HG02943 (cell line): ENCODE measurements around the gene MMP20.

Experiments used
- ATAC-seq: cut with Tn5 transposase; IDR thresholded peaks from one replicate; pipeline ENCODE4 v1.9.1; 2021; ENCODE audit warnings: mild to moderate bottlenecking, low read depth, moderate library complexity; ENCODE audit not compliant: unreplicated experiment

Gene MMP20

DNA sequence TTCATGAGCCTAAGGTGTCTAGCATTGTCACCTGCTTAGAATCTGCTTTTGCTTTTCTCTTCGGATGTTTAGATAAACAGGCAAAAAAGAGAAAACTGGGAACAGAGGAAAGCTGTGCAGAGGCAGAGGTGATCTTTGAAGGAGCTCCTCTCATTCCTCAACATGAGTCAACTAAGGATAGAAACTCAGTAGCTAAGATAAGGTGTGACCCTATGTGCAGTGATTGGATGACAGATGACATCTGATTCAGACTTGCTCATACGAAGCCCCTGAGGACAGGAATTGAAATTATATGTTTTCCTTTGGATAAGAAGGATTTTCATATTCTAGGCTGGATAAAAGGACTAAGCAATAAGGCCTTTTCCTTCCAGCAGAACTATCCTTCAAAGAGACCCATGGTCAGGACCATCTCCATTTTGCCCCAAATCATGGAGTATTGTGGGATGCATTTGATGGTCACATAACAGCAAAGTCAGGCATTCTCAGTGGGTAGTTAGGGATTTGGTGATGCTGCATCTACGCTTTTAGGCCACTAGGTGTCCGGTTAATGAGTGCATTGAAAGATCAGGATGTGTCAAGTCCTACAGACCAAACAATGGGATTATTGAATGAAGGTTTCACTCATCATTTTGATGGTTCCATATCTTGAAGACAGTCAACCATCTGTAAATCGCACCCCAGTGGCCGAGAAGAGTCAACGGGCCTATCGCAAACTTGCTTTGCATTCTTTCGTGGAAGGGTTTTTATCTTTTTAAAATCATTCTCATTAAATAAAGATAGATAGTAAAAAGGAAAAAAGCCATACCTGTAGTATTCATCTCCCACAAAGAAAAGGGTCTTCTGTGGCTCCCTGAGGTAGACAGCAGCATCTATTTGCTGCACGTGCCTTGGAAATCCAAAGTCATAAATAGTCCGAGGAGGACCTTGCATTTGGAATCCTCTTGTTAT, 32.2 kb downstream of the MMP20 start:
- no peak for ATAC-seq

- ATAC-seq = no peak
These were observed 33.0 kb downstream of the MMP20 start for GRCh38 chr11:102592131-102592530.

DNA sequence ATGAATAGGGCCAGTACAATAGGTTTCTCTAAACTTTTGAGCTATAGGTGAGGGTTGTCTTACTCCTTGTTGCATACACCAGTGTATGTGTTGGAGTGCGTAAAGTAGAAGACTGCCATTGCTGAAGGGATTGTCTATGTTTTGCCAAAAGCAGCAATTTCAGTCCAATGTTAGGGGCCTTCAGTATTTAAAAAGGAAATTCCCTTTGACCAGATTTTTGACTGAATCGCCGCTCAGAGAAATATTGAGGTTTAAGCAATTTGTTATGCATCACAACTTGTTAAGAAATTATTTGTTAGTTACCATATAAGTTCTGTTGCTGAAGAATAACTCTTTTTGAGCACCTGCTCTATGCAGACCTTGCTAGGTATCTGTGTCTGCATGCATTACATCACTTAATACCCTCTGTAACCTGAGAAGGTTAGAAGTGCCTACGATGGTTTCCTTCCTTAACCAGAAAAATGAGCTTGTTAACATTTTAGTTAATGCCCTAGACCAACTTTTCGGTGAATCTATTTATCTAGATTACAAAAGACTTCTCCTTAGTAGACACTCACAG, 33.9 kb downstream of the MMP20 start:
- no peak for ATAC-seq

DNA sequence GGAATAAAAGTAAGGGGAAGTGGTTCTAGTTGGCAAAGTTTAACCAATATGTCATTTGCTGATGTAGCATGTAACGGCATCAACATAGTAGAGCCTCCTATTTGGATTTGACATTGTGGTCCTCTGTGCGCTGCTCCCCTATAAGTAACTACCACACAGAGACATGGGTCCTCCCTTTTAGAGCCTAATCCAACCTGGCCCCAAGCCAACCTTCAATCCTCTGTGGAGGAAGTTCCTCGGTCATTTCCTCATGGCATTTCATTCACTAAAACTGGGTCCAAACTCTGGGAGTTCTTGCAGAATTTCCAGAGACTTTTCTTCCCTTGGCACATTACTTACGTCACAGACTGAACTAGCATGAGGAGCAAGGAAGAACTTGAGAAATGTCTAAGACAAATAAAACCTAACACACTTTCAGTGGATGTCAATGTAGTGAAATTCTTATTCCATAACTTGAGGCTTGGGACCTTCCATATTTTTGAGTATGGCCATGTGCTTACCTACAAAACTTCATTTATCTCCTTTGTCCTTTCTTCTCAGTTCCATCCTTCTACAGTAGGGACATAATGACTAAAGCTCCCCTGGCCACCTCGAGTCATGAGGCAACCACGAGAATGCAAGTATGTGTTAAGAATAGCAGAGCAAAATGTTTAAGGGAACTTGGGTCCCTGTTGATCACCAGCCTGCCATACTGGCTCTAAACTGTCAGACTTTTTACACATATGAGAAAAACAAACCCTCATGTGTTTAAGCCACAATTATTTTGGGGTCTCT, 34.7 kb downstream of the MMP20 start:
- ATAC-seq = no peak

GRCh38 chr11:102589047-102589459, 36.1 kb downstream of the MMP20 start:
- no peak for ATAC-seq

DNA sequence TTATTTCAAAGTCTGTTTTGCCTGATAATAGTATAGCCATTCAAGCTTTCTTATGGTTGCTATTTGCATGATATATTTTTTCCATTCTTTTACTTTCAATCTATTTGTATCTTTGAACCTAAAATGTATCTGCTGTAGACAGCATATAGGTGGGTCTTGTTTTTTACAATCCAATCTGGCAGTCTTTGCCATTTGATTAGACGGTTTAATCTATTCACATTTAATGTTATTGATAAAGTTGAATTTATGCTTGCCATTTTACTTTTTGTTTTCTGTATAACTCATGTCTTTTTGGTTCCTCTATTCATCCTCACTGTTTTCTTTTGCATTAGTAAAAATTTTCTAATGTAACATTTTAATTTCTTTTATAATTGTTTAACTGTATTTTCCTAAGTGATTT, 37.4 kb downstream of the MMP20 start:
- ATAC-seq = no peak

GRCh38 chr11:102583141-102583873, 41.8 kb downstream of the MMP20 start:
- no peak for ATAC-seq

- ATAC-seq = no peak
These were observed 43.0 kb downstream of the MMP20 start for GRCh38 chr11:102582140-102582539.

GRCh38 chr11:102581066-102581465, 44.1 kb downstream of the MMP20 start:
- ATAC-seq = no peak

DNA sequence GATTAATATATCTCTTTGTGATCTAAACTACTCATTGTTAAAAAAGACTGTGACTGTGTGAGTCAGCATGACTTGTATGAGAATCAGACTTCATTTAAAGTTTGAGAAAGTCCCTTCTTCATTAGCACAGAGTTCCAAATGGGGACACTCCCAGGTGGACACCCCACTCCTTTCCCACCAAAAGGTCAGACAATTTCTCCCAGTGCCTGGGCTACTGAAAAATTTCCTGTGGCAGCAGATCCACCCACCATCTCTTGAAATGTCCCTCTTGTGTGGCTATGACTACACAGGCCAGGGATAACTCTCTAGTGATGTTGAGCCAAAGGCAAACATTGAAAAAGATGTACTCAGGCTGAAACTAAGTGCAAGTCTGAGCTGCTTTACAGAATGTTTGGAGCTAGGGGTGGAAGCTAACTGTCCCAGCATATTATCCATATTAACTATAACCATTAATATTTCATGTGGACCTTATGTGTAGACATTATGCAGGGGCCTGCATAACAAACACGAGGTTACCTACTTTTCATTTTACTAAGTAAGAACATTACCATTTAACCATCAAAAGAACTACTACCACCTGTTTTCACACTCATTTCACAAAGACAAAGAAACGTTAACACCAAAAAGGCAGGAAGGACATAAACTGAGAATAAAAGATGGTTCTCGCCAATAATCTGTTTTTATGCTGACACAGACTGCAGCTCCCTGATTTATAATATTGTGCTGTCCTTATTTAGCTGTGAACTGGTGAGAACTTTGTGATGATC, 44.8 kb downstream of the MMP20 start:
- no peak for ATAC-seq

GRCh38 chr11:102577723-102578122, 47.4 kb downstream of the MMP20 start:
- ATAC-seq = no peak

- ATAC-seq = no peak
These were observed 48.0 kb downstream of the MMP20 start for GRCh38 chr11:102577182-102577581.

GRCh38 chr11:102576350-102576749, 48.8 kb downstream of the MMP20 start:
- no peak for ATAC-seq

DNA sequence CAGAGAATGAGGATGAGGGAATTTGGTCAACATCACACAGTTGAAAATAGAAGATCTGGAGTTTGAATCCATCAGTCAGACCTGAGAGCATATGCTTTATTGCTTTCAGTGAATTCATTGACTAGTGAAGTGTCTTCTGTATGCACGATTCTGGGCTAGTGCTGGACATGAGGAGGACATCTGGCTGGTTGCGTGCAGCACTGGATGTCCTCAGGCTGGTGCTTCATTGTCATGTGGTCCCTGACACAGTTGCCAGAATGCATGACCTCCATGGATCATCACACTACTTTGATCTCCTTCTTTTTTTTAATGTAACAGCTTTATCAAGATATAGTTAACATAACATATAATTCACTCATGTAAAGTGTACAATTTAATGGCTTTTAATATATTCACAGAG, 50.1 kb downstream of the MMP20 start:
- no peak for ATAC-seq

DNA sequence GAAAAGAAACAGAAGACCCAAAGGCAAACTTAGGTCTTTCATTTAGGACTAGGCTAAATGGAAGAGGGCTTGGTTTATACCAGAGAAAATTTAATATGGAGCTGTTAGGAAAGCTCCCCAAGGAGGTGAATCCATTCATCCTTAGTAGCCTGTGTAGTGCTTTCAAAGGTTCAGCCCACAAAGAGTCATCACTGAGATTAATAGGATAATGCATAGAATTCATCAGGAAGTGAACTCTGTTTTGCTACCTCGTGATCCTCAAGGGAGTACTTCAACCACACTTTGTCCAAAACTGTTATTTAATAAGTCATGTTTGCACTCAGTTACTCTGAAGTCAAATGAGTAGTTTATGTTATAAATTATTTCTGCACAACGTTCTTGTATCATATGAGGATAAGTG, 51.3 kb downstream of the MMP20 start:
- no peak for ATAC-seq

DNA sequence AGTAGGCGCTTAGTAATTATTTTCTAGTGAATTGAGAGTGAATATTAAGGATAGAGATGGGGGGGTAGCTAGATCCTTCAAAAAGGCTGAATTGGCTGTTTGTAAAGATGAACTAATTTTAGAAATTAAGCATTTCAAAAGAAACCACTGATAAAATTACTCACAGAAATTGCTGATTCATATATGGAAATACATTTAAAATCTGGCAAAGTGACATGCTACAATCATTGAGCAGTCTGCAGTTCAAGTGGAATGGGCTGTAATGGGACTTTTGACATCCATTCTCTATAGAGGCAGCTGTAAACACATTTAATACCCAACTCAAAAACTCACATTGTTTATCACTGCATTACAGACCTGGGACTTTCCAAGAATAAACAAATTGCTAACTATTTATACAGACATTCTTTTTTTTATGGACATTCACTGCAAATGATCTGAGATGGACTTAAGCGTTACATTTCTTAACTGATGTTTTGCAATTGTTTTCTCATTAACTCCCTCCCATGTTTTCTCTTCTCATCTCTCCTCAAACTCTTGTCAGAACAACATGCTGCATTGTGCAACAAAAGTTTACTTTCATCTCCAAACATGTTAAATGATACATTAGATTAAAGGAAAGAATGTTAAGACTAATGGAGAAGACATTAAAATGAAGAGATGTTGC, 52.4 kb downstream of the MMP20 start:
- ATAC-seq = no peak

- no peak for ATAC-seq
These were observed 56.3 kb downstream of the MMP20 start for GRCh38 chr11:102568851-102569250.

GRCh38 chr11:102566112-102566511, 59.0 kb downstream of the MMP20 start:
- no peak for ATAC-seq

DNA sequence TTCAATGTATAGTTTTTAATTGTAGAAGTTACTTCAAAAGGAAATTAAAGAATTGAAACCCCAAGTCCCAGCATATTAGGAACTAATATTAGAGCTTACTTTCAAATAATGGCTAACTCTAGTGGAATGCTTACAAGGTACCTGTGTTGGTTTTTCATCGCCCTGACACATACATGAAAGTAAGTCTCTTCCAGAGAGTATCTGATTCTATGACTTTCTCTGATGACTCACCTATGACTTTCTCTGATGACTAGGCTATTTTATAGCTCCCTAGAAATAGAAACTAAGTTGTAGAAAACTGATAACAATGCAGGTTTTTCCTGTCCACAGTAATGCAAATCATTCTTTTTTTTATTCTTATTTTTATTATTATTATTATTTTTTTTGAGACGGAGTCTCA, 61.0 kb downstream of the MMP20 start:
- peak; percentile 48 for ATAC-seq
